NB4 (cell line): ENCODE results near the gene EVC.
"Not testable (repeated sequence)": the region's sequence is repeated elsewhere in the genome, so short reads cannot be mapped to it uniquely, and the experiment has no call there.

Experiments
- DNase-seq: peaks from one replicate; pipeline ENCODE4 v3.0.0; 2010; ENCODE audit warnings: low read depth
- H3K4me3 ChIP-seq: one replicate; pipeline ENCODE4 v1.5.1; 2011; ENCODE audit warnings: mild to moderate bottlenecking, low read depth, low read length, moderate library complexity
- MYC ChIP-seq: IDR thresholded peaks from 2 replicates; pipeline ENCODE4 v1.6.1; 2011; ENCODE audit warnings: low read depth, low read length
- POLR2A ChIP-seq: IDR thresholded peaks from 2 replicates; pipeline ENCODE4 v1.6.1; 2011; ENCODE audit warnings: mild to moderate bottlenecking; ENCODE audit not compliant: insufficient read length; ENCODE audit errors: extremely low read depth
- TF ChIP-seq, protein P1 (sequence below): IDR thresholded peaks from one replicate; pipeline ENCODE4 v1.5.1; 2012; ENCODE audit warnings: low read depth, low read length
- TF ChIP-seq, protein P2 (sequence below): IDR thresholded peaks from 2 replicates; pipeline ENCODE4 v1.6.1; 2011; ENCODE audit warnings: low read depth, low read length

EVC gene

DNA sequence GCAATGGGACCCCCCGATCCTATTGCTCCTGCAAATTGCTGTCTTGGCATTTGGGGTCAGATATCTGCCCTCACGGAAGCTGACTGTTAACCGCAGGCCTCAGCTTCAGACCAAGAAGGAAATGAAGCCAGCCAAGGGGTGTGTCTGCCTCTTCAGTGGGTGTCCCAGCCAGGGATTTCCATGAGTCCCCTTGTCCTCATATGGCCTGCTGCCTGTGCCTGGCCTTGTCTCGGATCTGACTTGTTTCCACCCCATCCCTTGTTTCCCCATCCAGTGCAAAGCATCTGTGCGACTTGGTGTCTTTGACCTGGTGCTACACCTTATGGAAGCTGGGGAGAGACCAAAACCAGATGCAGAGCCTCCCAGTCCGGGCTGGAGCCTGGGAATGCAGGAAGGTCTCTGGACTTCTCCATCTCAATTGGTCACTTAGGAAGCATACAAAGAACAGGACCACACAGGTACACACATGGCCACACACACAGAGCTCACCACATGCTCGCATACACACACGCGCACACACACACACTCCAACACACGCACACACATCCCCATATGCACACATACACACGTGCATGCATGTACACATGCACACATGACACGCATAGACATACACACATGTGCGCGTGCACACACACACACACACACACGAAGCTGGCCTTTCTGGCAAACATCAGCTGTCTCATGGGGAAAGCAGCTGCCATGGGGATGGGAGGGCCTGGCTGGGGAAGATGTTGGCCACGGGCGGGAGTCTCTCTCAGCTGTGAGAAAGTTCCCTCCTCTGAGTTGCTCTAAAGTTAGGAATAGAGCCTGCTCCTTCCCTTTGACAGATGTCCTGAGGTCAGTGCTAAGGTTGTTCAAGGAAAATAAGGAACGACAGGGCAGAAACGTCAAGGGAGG lies 116.4 kb downstream of the EVC start:
- H3K4me3 ChIP-seq, result no peak overlapping the region
- DNase-seq, result peak; percentile 73
- no peak for TF ChIP-seq MYC
- no peak for TF ChIP-seq POLR2A
- TF ChIP-seq, protein P1, sequence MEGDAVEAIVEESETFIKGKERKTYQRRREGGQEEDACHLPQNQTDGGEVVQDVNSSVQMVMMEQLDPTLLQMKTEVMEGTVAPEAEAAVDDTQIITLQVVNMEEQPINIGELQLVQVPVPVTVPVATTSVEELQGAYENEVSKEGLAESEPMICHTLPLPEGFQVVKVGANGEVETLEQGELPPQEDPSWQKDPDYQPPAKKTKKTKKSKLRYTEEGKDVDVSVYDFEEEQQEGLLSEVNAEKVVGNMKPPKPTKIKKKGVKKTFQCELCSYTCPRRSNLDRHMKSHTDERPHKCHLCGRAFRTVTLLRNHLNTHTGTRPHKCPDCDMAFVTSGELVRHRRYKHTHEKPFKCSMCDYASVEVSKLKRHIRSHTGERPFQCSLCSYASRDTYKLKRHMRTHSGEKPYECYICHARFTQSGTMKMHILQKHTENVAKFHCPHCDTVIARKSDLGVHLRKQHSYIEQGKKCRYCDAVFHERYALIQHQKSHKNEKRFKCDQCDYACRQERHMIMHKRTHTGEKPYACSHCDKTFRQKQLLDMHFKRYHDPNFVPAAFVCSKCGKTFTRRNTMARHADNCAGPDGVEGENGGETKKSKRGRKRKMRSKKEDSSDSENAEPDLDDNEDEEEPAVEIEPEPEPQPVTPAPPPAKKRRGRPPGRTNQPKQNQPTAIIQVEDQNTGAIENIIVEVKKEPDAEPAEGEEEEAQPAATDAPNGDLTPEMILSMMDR, result no peak
- TF ChIP-seq, protein P2, sequence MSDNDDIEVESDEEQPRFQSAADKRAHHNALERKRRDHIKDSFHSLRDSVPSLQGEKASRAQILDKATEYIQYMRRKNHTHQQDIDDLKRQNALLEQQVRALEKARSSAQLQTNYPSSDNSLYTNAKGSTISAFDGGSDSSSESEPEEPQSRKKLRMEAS, result no peak

DNA sequence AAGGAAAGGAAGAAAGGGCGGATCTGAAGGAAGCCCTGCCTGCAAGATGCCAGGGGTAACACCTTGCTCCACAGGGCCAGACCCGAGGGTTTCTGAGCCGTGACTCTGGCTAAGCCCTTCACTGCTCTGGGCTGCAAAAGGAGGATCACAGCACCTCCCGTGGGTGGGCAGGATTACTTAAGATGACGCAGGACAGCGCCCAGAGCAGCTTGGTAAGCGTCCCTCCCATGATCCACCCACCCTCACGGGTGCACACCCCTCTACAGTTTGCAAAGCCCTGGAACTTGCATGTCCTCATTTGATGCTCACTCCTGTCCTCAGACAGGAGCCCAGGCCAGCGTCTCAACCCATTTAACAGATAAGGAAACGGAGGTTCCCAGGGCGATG lies 117.0 kb downstream of the EVC start:
- DNase-seq, result peak; percentile 21
- no peak overlapping the region for H3K4me3 ChIP-seq
- TF ChIP-seq POLR2A (no peak), MYC (no peak)
- TF ChIP-seq, protein P1, result no peak
- TF ChIP-seq, protein P2, result no peak

DNA sequence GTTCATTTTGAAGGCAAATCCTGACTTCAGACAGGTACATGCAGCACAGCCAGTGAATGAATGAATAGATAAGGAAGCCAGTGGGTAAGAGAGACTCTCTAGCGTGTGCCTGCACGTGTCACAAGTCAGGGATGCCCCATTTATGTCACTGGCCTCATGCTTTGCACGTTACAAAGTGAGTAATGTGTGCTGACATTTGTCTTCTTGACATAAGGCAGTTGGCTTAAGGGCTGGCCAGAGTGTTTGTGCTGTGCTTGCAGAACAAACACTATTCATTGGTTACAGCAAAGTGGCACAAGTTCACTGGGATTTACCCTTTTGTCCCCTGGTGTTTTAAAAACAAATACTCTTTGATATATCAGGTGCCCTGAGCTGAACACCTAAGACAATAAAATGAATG lies 125.9 kb downstream of the EVC start:
- TF ChIP-seq, protein P2, result no peak
- TF ChIP-seq, protein P1, result no peak
- TF ChIP-seq MYC (no peak), POLR2A (no peak)
- DNase-seq, result no peak

GRCh38 chr4:5837483-5837882 lies 126.5 kb downstream of the EVC start:
- not testable (repeated sequence) for H3K4me3 ChIP-seq, DNase-seq

More for the DNA sequence above, 125.9 kb downstream of the EVC start:
- H3K4me3 ChIP-seq, result no peak overlapping the region

DNA sequence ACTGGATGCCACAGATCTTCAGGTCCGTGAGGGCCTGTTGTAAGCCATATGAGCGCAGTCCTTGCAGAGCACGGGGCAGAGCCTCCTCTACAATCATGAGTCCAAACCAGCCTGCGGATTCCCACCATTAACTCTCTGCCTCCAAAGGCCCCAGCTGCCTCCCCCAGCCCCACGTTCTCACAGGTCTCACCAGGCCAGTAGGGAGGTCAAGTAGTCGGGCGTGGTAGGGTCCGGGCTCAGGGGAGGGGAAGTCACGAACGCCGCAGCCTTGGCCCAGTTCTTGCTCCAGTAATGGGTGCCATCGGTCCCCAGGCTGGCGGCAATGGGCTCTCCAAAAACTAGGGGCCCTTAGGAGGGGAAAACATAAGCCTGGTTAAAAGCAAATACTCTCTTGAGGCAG lies 128.3 kb downstream of the EVC start:
- DNase-seq, result no peak
- no peak overlapping the region for H3K4me3 ChIP-seq
- TF ChIP-seq, protein P1, result no peak
- TF ChIP-seq, protein P2, result no peak
- TF ChIP-seq POLR2A (no peak), MYC (no peak)

DNA sequence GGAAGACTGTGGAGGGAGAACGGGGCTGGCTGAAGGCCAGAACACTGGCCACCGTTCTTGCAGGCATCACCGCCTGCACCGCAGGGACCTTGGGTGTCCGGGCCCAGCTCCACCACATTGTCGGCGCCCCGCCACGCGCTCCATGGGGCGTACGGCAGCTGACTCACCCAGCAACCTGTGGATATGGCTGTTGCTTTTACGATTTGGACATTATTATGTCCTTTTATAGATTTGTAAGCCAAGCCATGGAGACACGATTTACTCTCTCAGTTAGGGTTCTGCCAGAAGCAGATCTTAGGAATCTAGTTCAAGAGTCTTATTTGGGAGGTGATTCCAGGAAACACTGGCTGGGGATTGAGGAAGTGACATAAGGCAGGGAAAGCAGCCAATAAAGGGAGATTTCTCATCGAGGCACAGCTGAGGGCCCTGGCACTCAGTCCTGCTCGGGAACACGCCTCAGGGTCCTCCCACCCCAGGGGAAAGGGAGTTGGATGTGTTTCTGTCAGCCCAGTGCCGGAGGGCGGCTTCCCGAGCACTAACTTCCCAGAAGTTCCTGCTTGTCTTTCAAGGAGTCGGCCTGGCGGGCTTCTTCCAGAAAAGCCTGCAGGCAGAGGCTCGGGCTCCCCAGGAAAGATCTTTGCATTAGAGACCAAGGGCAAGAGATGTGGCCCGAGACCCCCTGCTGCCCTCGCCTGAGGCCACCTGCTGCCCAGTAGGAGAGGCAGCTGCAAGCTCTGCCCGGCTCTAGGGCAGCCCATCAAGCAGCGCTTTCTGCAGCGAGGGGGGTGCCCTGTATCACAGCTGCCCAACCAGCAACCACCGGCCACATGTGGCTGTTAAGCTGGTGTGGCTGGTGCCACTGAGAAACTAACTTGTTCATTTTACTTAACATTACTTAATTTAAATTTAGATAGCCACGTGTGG lies 129.0 kb downstream of the EVC start:
- DNase-seq, result no peak
- TF ChIP-seq POLR2A (no peak), MYC (no peak)
- TF ChIP-seq, protein P1, result no peak
- TF ChIP-seq, protein P2, result no peak
- H3K4me3 ChIP-seq, result no peak overlapping the region
